Ovary (tissue), 9 donors: ENCODE measurements around the gene SMARCA4. TPM values are rescaled to one million over a fixed set of nuclear protein-coding genes. Genes with fewer than 3 reads are reported as not detected.

ENCODE experiments used
- DNase-seq, 5 donors: peaks; one replicate each; pipeline ENCODE4 v3.0.0-alpha.2; 2019 to 2020
- H3K27ac ChIP-seq, 2 donors: fragments of 200-600 bp; one replicate each; pipeline versions ENCODE4 v1.5.1 to v1.8.0; 2019 to 2022
- H3K27me3 ChIP-seq: fragments of 200-600 bp; one replicate; pipeline ENCODE4 v1.8.0; 2022
- H3K36me3 ChIP-seq: fragments of 200-600 bp; sonication (generic); one replicate; pipeline ENCODE4 v1.5.1; 2019
- H3K4me1 ChIP-seq: one replicate; pipeline ENCODE4 v1.8.1; 2013; ENCODE audit warnings: mild to moderate bottlenecking, moderate library complexity; ENCODE audit not compliant: insufficient read depth
- H3K4me3 ChIP-seq: fragments of 200-600 bp; sonication (generic); one replicate; pipeline ENCODE4 v1.5.1; 2017
- H3K9me3 ChIP-seq, 2 donors: fragments of 200-600 bp in 1 of 2; sonication (generic) in 1 of 2; one replicate each; pipeline versions ENCODE4 v1.5.1 to v1.8.1; 2013 to 2019; ENCODE audit warnings: mild to moderate bottlenecking in 1 of 2, moderate library complexity in 1 of 2
- EP300 ChIP-seq: sonication (generic); formaldehyde crosslinking; IDR thresholded peaks from one replicate; pipeline ENCODE4 v1.6.1; 2017; ENCODE audit warnings: antibody characterized with exemption
- POLR2A ChIP-seq: fragments of 450-650 bp; IDR thresholded peaks from one replicate; pipeline ENCODE4 v1.6.1; 2017; ENCODE audit warnings: antibody characterized with exemption, mild to moderate bottlenecking, moderate library complexity
- WGBS, 3 donors: extraction: QIAGEN DNeasy Blood & Tissue Kit in 1 of 3; methylation state at CpG; one replicate each; pipeline versions ENCODE4 v1.1.5 to v1.1.7; 2013 to 2017; 5-methylcytosine and 5-hydroxymethylcytosine counted together
- intact Hi-C, 4 donors: fragments of 100-400 bp; cut with DNase I; formaldehyde crosslinking; loops; one replicate each; pipeline versions ENCODE4 v1.11.0 to v1.15.1; 2022 to 2023
- polyA plus RNA-seq, 2 donors: library from polyadenylated mRNA; stranded (reverse); fragments of 200-250 nt in 1 of 2; fragments of 350-450 nt in 1 of 2; fragmentation: Illumina TruSeq in 1 of 2; extraction: RNeasy Lipid Tissue Mini Kit (QIAGEN cat#74804) in 1 of 2; gene quantifications; one replicate each; pipeline ENCODE4 v1.2.3, GENCODE V29; 2013 to 2014
- total RNA-seq, 7 donors: library from RNA; depleted of rRNA in 2 of 7; stranded (reverse); fragments of >200 nt in 2 of 7; fragmentation: NEBNext Ultra II Directional in 3 of 7; extraction: Animal tissue kit (Norgen Biotek cat#: 25700) in 3 of 7; gene quantifications; one replicate each; pipeline versions ENCODE4 v1.1.0 to v1.2.4, GENCODE V29; 2016 to 2023
- TF ChIP-seq, protein P1 (sequence below), 3 donors: fragments of 450-650 bp in 2 of 3; fragments of 200-600 bp in 1 of 3; IDR thresholded peaks; one replicate each; pipeline versions ENCODE4 v1.5.1 to v1.8.0; 2016 to 2022; ENCODE audit warnings: antibody characterized with exemption in 3 of 3, mild to moderate bottlenecking in 1 of 3
- donor health status: DM: no; HTN: no; CAD: no; lungs with moderate emphysema.
- donor health status: DM: no; HTN: no; CAD: no.
- donor health status: Bipolar disorder and iron deficiency.
- donor health status: DM: yes; HTN: yes; CAD: no.
- donor health status: DM: no; HTN: no; CAD: no.
- donor health status: DM: yes; HTN: yes; CAD: no.

The SMARCA4 gene
- total and polyA plus RNA-seq, 9 donors, result 32.1 to 96.7 (median 68.3) TPM

DNA sequence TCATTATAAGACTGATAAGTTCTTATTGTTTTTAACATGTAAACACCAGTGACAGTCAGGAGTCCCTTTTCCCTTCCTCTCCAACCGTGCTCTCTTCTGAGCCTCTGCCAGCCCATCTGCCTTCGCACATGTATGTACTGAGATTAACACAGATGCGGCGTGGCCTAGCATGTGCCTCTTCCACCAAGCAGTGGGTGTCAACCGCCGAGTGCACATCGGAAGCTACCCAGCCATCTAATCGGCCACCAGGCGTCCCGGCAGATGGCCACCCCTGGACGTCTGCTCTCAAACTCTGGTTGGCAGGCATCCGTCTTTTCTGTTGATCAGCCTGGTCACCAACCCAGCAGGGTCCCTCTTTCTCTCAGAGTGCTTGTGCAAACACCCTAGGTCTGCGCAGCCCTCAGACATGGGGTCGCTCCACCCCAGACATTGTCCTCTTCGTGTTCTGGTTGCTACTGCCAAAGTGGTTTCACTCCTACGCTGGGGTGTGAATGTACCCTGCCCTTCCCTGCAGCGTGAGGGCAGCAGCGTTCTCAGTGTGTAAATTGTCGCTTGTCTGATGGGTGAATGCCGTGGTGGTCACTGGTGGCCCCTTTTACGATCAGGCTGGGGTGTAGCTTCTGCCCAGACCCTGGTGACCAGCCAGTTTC lies 70.7 kb downstream of the SMARCA4 start:
- Histone ChIP-seq H3K4me1 (no peaks in the 10 kb centered on the region), H3K27ac (no peak overlapping the region), H3K9me3 (no peaks in the 10 kb centered on the region), H3K36me3 (no peaks in the 10 kb centered on the region), H3K4me3 (no peak overlapping the region), H3K27me3 (no peaks in the 10 kb centered on the region)
- no peak for DNase-seq
- whole genome bisulfite sequencing, 3 donors, result 72 to 84% (median 81%) methylated on average over 21 of the region's 21 CpGs
- no peak for TF ChIP-seq POLR2A
- no peak for TF ChIP-seq EP300
- TF ChIP-seq, protein P1, sequence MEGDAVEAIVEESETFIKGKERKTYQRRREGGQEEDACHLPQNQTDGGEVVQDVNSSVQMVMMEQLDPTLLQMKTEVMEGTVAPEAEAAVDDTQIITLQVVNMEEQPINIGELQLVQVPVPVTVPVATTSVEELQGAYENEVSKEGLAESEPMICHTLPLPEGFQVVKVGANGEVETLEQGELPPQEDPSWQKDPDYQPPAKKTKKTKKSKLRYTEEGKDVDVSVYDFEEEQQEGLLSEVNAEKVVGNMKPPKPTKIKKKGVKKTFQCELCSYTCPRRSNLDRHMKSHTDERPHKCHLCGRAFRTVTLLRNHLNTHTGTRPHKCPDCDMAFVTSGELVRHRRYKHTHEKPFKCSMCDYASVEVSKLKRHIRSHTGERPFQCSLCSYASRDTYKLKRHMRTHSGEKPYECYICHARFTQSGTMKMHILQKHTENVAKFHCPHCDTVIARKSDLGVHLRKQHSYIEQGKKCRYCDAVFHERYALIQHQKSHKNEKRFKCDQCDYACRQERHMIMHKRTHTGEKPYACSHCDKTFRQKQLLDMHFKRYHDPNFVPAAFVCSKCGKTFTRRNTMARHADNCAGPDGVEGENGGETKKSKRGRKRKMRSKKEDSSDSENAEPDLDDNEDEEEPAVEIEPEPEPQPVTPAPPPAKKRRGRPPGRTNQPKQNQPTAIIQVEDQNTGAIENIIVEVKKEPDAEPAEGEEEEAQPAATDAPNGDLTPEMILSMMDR (IDR thresholded peaks at IDR 0.05), result no peak
- intact Hi-C loops, result loop anchor here (5.0 to 10.0 kb wide), 5 partner anchors 81 to 176 kb away; no protein-coding TSS in a partner anchor

- DNase-seq, result no peak
- H3K9me3 ChIP-seq, result no peaks in the 10 kb centered on the region
- H3K36me3 ChIP-seq, result no peaks in the 10 kb centered on the region
- no peaks in the 10 kb centered on the region for H3K27me3 ChIP-seq
- no peaks in the 10 kb centered on the region for H3K4me1 ChIP-seq
- 83 to 89% (median 87%) methylated on average over 22 of the region's 22 CpGs for WGBS, 3 donors
- H3K27ac ChIP-seq, result no peak overlapping the region
- TF ChIP-seq EP300, result no peak
- no peak for TF ChIP-seq POLR2A
- TF ChIP-seq, protein P1 (IDR thresholded peaks at IDR 0.05), result no peak
- intact Hi-C loops, result loop anchor here (5.0 to 10.0 kb wide), 5 partner anchors 79 to 174 kb away; no protein-coding TSS in a partner anchor
- H3K4me3 ChIP-seq, result no peak overlapping the region
Observed at GRCh38 chr19:11033251-11033650, 72.4 kb downstream of the SMARCA4 start.

GRCh38 chr19:11033763-11034162 lies 72.9 kb downstream of the SMARCA4 start:
- intact Hi-C loops, result loop anchor here (2.0 to 10.0 kb wide), 6 partner anchors 79 to 174 kb away; no protein-coding TSS in a partner anchor
- 88 to 91% (median 91%) methylated on average over 34 to 35 of the region's 35 CpGs for WGBS, 3 donors
- TF ChIP-seq POLR2A (no peak), EP300 (no peak)
- TF ChIP-seq, protein P1 (IDR thresholded peaks at IDR 0.05), result no peak

DNA sequence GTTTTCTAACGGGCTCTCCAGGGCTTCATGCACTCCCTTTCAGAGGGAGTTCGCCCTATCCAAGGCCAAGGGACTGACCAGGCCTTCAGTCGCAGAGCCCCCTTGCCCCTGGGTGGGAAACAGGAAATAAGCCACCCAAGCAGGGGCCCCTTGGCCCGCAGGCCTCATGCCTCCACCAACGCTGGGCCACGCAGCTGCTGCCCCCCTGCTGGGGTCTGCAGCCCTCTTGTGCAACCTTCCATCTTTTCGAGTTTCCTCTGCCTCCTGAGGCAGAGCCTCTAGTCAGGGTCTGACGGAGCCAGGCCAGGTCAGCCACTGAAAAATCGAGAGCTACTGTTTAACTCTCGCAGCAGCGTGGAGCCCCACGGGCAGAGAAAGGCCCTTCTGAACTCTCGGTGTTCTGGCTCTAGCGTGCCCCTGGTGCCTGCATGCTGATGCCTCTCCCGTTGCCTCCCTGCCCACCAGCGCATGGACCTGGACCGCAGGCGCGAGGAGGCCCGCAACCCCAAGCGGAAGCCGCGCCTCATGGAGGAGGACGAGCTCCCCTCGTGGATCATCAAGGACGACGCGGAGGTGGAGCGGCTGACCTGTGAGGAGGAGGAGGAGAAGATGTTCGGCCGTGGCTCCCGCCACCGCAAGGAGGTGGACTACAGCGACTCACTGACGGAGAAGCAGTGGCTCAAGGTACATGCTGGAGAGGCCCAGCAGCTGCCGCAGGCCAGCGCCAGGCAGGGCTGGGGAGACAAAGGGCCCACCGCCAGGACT lies 73.8 kb downstream of the SMARCA4 start:
- H3K36me3 ChIP-seq, result no peaks in the 10 kb centered on the region
- H3K4me3 ChIP-seq, result no peak overlapping the region
- intact Hi-C loops, result loop anchor here (2.0 to 10.0 kb wide), 9 partner anchors 58 to 173 kb away; no protein-coding TSS in a partner anchor
- 75 to 81% (median 79%) methylated on average over 38 of the region's 38 CpGs for WGBS, 3 donors
- DNase-seq, result no peak
- H3K27ac ChIP-seq, result no peak overlapping the region
- H3K27me3 ChIP-seq, result no peaks in the 10 kb centered on the region
- H3K9me3 ChIP-seq, result no peaks in the 10 kb centered on the region
- H3K4me1 ChIP-seq, result no peaks in the 10 kb centered on the region
- TF ChIP-seq EP300 (no peak), POLR2A (no peak)
- TF ChIP-seq, protein P1 (IDR thresholded peaks at IDR 0.05), result no peak

More at GRCh38 chr19:11033763-11034162, 72.9 kb downstream of the SMARCA4 start:
- Histone ChIP-seq H3K36me3 (no peaks in the 10 kb centered on the region), H3K4me3 (no peak overlapping the region), H3K27me3 (no peaks in the 10 kb centered on the region), H3K9me3 (no peaks in the 10 kb centered on the region), H3K27ac (no peak overlapping the region), H3K4me1 (no peaks in the 10 kb centered on the region)
- no peak for DNase-seq
